SK-N-SH treated with all-trans-retinoic acid at 6 μM for 48 hours (cell line): ENCODE results near the gene CDX1.

Source experiments
- ATAC-seq: fragments of 200-7000 bp; cut with Tn5 transposase; 3 replicates; pipeline ENCODE4 v1.9.1; 2020; ENCODE audit warnings: mild to moderate bottlenecking, moderate library complexity
- ARNTL ChIP-seq: fragments of 450-650 bp; formaldehyde crosslinking; IDR thresholded peaks from 2 replicates; pipeline ENCODE4 v1.5.0; 2020; ENCODE audit warnings: low read depth, mild to moderate bottlenecking, moderate library complexity, borderline replicate concordance
- BACH2 ChIP-seq: fragments of 250-450 bp; sonication (Bioruptor Pico); IDR thresholded peaks from 2 replicates; pipeline ENCODE4 v1.9.0; 2021; ENCODE audit warnings: mild to moderate bottlenecking, borderline replicate concordance
- CSDC2 ChIP-seq: fragments of 250-450 bp; sonication (Bioruptor Pico); IDR thresholded peaks from 2 replicates; pipeline ENCODE4 v1.5.0; 2020; ENCODE audit warnings: mild to moderate bottlenecking, moderate library complexity
- ESRRG ChIP-seq: fragments of 250-450 bp; sonication (Bioruptor Pico); IDR thresholded peaks from 2 replicates; pipeline ENCODE4 v1.6.1; 2021; ENCODE audit warnings: mild to moderate bottlenecking
- GLIS3 ChIP-seq: fragments of 250-450 bp; sonication (Bioruptor Pico); IDR thresholded peaks from 2 replicates; pipeline ENCODE4 v1.5.0; 2020; ENCODE audit warnings: mild to moderate bottlenecking, moderate library complexity
- ISL1 ChIP-seq: fragments of 250-450 bp; sonication (Bioruptor Pico); IDR thresholded peaks from 2 replicates; pipeline ENCODE4 v2.1.2; 2022; ENCODE audit warnings: mild to moderate bottlenecking, moderate library complexity
- OSR1 ChIP-seq: fragments of 250-450 bp; sonication (Bioruptor Pico); IDR thresholded peaks from 2 replicates; pipeline ENCODE4 v1.8.0; 2022; ENCODE audit warnings: moderate library complexity, mild to moderate bottlenecking, inconsistent platforms
- PPARA ChIP-seq: fragments of 250-450 bp; sonication (Bioruptor Pico); IDR thresholded peaks from 2 replicates; pipeline ENCODE4 v1.5.0; 2020; ENCODE audit warnings: mild to moderate bottlenecking, borderline replicate concordance
- RARB ChIP-seq: fragments of 250-450 bp; sonication (Bioruptor Pico); IDR thresholded peaks from 2 replicates; pipeline ENCODE4 v1.8.0; 2021; ENCODE audit warnings: mild to moderate bottlenecking, moderate library complexity
- SNAI2 ChIP-seq: fragments of 250-450 bp; sonication (Bioruptor Pico); IDR thresholded peaks from 2 replicates; pipeline ENCODE4 v1.5.0; 2020; ENCODE audit warnings: mild to moderate bottlenecking, moderate library complexity
- TCF4 ChIP-seq: fragments of 250-450 bp; sonication (Bioruptor Pico); IDR thresholded peaks from 2 replicates; pipeline ENCODE4 v1.8.0; 2021; ENCODE audit warnings: mild to moderate bottlenecking, moderate library complexity, borderline replicate concordance
- TOX ChIP-seq: fragments of 250-450 bp; sonication (Bioruptor Pico); IDR thresholded peaks from 2 replicates; pipeline ENCODE4 v1.8.0; 2021; ENCODE audit warnings: mild to moderate bottlenecking, moderate library complexity, borderline replicate concordance
- ZC3H10 ChIP-seq: fragments of 250-450 bp; sonication (Bioruptor Pico); IDR thresholded peaks from 2 replicates; pipeline ENCODE4 v1.5.1; 2021; ENCODE audit warnings: mild to moderate bottlenecking, moderate library complexity
- ZFP3 ChIP-seq: fragments of 250-450 bp; sonication (Bioruptor Pico); IDR thresholded peaks from 2 replicates; pipeline ENCODE4 v1.5.0; 2020; ENCODE audit warnings: mild to moderate bottlenecking, moderate library complexity
- ZFP30 ChIP-seq: fragments of 450-650 bp; formaldehyde crosslinking; IDR thresholded peaks from 2 replicates; pipeline ENCODE4 v1.5.0; 2022; ENCODE audit warnings: mild to moderate bottlenecking, moderate library complexity
- ZNF70 ChIP-seq: fragments of 450-650 bp; formaldehyde crosslinking; IDR thresholded peaks from 2 replicates; pipeline ENCODE4 v1.5.0; 2020; ENCODE audit warnings: mild to moderate bottlenecking, moderate library complexity
- ZNF8 ChIP-seq: fragments of 450-650 bp; formaldehyde crosslinking; IDR thresholded peaks from 2 replicates; pipeline ENCODE4 v1.5.0; 2020; ENCODE audit warnings: mild to moderate bottlenecking, moderate library complexity
- TF ChIP-seq, protein P1 (sequence below): fragments of 250-450 bp; sonication (Bioruptor Pico); IDR thresholded peaks from 2 replicates; pipeline ENCODE4 v1.5.1; 2020; ENCODE audit warnings: low read depth, mild to moderate bottlenecking, moderate library complexity
- TF ChIP-seq, protein P2 (sequence below): fragments of 250-450 bp; sonication (Bioruptor Pico); IDR thresholded peaks from 2 replicates; pipeline ENCODE4 v1.5.0; 2020; ENCODE audit warnings: mild to moderate bottlenecking, moderate library complexity
- TF ChIP-seq, protein P3 (sequence below): fragments of 250-450 bp; sonication (Bioruptor Pico); IDR thresholded peaks from 2 replicates; pipeline ENCODE4 v1.5.1; 2021; ENCODE audit warnings: mild to moderate bottlenecking, moderate library complexity
- TF ChIP-seq, protein P4 (sequence below): fragments of 250-450 bp; sonication (Bioruptor Pico); IDR thresholded peaks from 2 replicates; pipeline ENCODE4 v1.8.0; 2020; ENCODE audit warnings: mild to moderate bottlenecking, moderate library complexity, borderline replicate concordance
- TF ChIP-seq, protein P5 (sequence below): fragments of 250-450 bp; sonication (Bioruptor Pico); IDR thresholded peaks from 2 replicates; pipeline ENCODE4 v1.8.0; 2021; ENCODE audit warnings: low read depth, mild to moderate bottlenecking, moderate library complexity, borderline replicate concordance

CDX1 gene

DNA sequence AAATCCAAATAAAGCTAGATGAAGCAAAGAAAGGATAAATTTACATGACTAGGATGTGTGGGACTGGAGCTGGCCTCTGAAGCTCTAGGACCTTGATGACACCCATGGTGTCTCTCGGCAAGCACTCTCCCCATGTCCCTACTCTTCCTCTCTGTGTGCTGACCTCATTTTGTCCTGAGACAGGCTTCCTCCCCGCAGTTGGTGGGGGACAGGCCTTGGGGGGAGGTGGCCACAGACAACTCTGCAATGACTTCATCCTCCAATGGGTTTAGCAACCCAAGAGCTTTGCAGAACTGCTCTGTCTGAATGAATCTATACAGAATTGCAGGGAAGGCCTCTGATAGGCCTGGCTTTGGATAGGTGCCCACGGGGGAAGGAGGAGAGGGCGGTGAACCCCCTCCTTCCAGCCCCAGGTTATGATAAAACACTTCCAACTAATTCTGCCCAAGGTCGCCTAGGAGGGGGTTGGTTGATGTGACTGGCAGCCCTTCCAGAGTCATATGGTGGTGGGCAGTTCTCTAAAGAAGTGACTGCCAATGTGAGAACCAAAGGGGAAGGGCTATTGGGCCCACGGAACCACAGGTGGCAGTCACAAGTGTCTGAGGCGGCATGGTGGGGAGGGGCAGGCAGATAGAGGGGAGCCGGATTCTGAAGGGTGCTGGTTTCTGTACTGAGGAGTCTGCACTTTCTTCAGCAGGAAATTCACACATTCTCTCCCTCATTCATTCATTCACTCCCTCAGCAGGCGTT lies 29.3 kb downstream of the CDX1 start:
- no peak for TF ChIP-seq ZC3H10 (CRISPR knock-in tag)
- no peak for TF ChIP-seq SNAI2
- no peak for TF ChIP-seq GLIS3
- TF ChIP-seq ZFP3 = no peak
- TF ChIP-seq, protein P1, sequence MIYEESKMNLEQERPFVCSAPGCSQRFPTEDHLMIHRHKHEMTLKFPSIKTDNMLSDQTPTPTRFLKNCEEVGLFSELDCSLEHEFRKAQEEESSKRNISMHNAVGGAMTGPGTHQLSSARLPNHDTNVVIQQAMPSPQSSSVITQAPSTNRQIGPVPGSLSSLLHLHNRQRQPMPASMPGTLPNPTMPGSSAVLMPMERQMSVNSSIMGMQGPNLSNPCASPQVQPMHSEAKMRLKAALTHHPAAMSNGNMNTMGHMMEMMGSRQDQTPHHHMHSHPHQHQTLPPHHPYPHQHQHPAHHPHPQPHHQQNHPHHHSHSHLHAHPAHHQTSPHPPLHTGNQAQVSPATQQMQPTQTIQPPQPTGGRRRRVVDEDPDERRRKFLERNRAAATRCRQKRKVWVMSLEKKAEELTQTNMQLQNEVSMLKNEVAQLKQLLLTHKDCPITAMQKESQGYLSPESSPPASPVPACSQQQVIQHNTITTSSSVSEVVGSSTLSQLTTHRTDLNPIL (CRISPR knock-in tag) = no peak
- no peak for TF ChIP-seq CSDC2
- TF ChIP-seq, protein P2, sequence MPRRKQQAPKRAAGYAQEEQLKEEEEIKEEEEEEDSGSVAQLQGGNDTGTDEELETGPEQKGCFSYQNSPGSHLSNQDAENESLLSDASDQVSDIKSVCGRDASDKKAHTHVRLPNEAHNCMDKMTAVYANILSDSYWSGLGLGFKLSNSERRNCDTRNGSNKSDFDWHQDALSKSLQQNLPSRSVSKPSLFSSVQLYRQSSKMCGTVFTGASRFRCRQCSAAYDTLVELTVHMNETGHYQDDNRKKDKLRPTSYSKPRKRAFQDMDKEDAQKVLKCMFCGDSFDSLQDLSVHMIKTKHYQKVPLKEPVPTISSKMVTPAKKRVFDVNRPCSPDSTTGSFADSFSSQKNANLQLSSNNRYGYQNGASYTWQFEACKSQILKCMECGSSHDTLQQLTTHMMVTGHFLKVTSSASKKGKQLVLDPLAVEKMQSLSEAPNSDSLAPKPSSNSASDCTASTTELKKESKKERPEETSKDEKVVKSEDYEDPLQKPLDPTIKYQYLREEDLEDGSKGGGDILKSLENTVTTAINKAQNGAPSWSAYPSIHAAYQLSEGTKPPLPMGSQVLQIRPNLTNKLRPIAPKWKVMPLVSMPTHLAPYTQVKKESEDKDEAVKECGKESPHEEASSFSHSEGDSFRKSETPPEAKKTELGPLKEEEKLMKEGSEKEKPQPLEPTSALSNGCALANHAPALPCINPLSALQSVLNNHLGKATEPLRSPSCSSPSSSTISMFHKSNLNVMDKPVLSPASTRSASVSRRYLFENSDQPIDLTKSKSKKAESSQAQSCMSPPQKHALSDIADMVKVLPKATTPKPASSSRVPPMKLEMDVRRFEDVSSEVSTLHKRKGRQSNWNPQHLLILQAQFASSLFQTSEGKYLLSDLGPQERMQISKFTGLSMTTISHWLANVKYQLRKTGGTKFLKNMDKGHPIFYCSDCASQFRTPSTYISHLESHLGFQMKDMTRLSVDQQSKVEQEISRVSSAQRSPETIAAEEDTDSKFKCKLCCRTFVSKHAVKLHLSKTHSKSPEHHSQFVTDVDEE (CRISPR knock-in tag) = no peak
- TF ChIP-seq PPARA (CRISPR knock-in tag) = no peak
- no peak for TF ChIP-seq TOX (CRISPR knock-in tag)
- no peak for TF ChIP-seq TCF4 (CRISPR knock-in tag)
- no peak for TF ChIP-seq ARNTL (CRISPR knock-in tag)
- no peak for TF ChIP-seq BACH2 (CRISPR knock-in tag)
- TF ChIP-seq, protein P3, sequence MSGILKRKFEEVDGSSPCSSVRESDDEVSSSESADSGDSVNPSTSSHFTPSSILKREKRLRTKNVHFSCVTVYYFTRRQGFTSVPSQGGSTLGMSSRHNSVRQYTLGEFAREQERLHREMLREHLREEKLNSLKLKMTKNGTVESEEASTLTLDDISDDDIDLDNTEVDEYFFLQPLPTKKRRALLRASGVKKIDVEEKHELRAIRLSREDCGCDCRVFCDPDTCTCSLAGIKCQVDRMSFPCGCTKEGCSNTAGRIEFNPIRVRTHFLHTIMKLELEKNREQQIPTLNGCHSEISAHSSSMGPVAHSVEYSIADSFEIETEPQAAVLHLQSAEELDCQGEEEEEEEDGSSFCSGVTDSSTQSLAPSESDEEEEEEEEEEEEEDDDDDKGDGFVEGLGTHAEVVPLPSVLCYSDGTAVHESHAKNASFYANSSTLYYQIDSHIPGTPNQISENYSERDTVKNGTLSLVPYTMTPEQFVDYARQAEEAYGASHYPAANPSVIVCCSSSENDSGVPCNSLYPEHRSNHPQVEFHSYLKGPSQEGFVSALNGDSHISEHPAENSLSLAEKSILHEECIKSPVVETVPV (CRISPR knock-in tag) = no peak
- no peak for TF ChIP-seq ZFP30 (CRISPR knock-in tag)
- no peak for TF ChIP-seq ZNF70 (CRISPR knock-in tag)
- TF ChIP-seq, protein P4, sequence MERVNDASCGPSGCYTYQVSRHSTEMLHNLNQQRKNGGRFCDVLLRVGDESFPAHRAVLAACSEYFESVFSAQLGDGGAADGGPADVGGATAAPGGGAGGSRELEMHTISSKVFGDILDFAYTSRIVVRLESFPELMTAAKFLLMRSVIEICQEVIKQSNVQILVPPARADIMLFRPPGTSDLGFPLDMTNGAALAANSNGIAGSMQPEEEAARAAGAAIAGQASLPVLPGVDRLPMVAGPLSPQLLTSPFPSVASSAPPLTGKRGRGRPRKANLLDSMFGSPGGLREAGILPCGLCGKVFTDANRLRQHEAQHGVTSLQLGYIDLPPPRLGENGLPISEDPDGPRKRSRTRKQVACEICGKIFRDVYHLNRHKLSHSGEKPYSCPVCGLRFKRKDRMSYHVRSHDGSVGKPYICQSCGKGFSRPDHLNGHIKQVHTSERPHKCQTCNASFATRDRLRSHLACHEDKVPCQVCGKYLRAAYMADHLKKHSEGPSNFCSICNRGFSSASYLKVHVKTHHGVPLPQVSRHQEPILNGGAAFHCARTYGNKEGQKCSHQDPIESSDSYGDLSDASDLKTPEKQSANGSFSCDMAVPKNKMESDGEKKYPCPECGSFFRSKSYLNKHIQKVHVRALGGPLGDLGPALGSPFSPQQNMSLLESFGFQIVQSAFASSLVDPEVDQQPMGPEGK (CRISPR knock-in tag) = no peak
- no peak for TF ChIP-seq RARB (CRISPR knock-in tag)
- TF ChIP-seq, protein P5, sequence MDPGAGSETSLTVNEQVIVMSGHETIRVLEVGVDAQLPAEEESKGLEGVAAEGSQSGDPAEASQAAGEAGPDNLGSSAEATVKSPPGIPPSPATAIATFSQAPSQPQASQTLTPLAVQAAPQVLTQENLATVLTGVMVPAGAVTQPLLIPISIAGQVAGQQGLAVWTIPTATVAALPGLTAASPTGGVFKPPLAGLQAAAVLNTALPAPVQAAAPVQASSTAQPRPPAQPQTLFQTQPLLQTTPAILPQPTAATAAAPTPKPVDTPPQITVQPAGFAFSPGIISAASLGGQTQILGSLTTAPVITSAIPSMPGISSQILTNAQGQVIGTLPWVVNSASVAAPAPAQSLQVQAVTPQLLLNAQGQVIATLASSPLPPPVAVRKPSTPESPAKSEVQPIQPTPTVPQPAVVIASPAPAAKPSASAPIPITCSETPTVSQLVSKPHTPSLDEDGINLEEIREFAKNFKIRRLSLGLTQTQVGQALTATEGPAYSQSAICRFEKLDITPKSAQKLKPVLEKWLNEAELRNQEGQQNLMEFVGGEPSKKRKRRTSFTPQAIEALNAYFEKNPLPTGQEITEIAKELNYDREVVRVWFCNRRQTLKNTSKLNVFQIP = no peak
- TF ChIP-seq OSR1 = no peak
- ATAC-seq = no peak

DNA sequence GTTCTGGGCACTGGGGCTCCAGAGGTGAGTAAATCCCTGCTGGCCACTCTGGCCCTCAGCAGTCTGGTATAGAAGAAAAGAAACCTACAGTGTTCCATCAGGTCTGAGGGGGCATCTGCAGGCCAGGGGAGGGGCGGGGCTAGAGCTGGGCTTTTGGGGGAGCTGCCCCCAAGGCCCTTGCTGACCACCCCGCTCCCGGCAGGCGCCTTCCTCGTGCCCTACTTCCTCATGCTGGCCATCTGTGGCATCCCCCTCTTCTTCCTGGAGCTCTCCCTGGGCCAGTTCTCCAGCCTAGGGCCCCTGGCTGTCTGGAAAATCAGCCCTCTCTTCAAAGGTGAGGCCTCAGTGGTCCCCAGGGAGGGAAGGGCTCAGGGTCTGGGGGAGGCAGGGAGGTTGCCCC lies 29.9 kb downstream of the CDX1 start:
- ATAC-seq = no peak
- TF ChIP-seq ESRRG (CRISPR knock-in tag) = no peak
- TF ChIP-seq ARNTL (CRISPR knock-in tag) = no peak
- TF ChIP-seq TCF4 (CRISPR knock-in tag) = no peak
- no peak for TF ChIP-seq BACH2 (CRISPR knock-in tag)
- no peak for TF ChIP-seq ISL1 (CRISPR knock-in tag)
- no peak for TF ChIP-seq ZFP30 (CRISPR knock-in tag)
- no peak for TF ChIP-seq RARB (CRISPR knock-in tag)
- no peak for TF ChIP-seq ZNF8 (CRISPR knock-in tag)
- TF ChIP-seq PPARA (CRISPR knock-in tag) = no peak
- TF ChIP-seq ZC3H10 (CRISPR knock-in tag) = no peak
- TF ChIP-seq, protein P2 (CRISPR knock-in tag) = no peak
- TF ChIP-seq GLIS3 = no peak
- no peak for TF ChIP-seq CSDC2
